AG08396 (cell line): ENCODE results near the gene RALGAPA2.
"Not testable (repeated sequence)": the region's sequence is repeated elsewhere in the genome, so short reads cannot be mapped to it uniquely, and the experiment has no call there.

Experiments
- DNase-seq: peaks from one replicate; pipeline ENCODE4 v3.0.0; 2012; ENCODE audit warnings: low spot score, mixed read lengths

Gene RALGAPA2

GRCh38 chr20:20366876-20367574 lies 345.4 kb downstream of the RALGAPA2 start:
- DNase-seq, result no peak

DNA sequence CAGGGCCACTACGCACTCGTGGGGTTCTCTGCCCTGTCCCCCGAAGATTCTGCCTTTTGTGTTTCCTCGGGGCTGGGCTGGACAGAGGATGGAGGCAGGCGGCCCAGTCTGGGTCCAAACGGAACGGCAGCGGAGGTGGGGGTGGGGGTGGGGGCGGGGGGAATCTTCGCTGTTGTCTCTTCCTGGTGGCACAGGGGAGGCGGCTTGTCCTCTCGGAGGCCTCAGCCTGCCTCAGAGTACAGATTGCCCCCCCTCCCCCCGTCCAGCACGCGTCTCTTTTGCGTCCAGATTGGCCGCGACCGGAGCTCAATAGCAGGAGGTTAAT lies 345.9 kb downstream of the RALGAPA2 start:
- DNase-seq, result no peak

DNA sequence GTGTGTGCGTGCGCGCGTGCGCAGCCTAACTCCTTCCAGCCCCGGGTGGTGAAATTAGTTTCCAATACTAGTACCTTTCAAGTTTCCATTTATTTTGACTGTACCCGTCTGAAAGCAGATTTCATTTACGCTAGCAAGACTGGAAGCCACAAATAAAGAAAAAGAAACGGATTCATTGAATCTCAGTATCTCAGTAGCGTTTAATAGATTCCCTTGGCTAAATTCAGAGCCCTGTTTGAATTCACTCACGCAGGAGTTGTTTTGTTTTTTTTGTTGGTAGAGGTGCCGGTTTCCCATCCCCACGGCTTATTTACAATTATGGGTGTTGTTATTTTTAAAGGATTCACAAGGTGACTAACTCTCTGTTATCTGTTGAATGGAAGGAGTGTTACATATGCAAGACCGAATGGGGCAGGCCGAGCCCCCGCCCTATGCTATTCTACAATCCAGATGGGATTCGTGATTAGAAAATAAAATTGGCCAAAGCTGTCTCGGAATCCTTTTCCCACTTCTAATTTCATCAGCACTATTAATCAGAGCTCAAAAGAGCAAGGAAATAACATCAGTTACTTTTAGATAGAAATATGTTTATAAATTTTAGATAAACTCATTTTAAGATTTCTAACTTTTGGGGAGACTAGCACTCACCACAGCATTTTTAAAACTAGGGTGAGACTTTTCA lies 346.8 kb downstream of the RALGAPA2 start:
- no peak for DNase-seq

GRCh38 chr20:20364593-20365479 lies 347.6 kb downstream of the RALGAPA2 start:
- DNase-seq, result no peak

GRCh38 chr20:20363799-20364592 lies 348.4 kb downstream of the RALGAPA2 start:
- no peak for DNase-seq

DNA sequence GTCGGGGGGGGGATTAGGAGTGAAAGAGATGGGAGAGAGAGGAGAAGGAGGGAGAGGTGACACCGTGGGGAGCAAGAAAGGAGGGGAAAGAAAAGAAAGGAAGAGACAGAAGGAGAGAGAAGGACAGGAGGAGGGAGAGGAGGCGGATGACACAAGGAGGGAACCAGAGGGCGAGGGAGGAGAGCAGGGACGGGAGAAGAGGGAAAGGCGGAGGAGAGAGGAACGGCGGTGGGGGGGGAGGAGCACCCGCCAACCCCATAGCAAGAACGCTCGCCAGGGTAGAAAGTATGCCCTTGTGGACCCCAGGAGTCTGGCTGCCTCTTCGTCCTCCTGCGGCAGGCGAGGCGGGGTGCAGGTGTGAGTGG lies 349.0 kb downstream of the RALGAPA2 start:
- no peak for DNase-seq

DNA sequence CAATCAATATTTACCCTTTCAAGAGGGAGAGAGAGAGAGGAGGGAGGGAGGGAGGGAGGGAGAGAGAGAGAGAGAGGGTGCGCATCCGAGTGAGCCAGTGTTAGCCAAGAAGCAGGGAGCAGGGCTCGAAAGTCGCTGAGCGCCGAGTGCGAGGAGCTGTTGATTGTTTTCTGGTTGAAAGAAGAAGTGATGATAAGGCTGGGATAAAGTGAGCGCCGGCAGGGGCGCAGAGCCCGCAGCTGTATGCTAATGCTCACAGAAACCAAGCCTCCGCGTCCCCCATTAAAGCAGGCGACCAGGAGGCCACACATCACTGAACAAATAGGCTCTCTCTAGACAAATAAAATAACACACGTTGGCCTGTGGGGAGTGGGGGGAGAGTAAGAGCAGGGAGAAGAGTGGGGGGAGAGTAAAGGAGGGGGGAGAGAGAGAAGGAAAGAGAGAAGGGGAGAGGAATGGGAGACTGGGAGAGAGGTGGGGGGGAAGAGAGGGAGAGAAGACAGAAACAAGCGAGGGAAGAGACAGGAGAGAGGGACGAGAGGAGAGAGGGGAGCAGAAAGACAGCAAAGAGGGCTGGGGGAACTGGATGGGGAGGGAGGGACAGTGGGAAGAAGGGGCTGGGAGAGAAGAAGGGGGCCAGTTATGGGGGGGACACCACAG lies 349.5 kb downstream of the RALGAPA2 start:
- no peak for DNase-seq

DNA sequence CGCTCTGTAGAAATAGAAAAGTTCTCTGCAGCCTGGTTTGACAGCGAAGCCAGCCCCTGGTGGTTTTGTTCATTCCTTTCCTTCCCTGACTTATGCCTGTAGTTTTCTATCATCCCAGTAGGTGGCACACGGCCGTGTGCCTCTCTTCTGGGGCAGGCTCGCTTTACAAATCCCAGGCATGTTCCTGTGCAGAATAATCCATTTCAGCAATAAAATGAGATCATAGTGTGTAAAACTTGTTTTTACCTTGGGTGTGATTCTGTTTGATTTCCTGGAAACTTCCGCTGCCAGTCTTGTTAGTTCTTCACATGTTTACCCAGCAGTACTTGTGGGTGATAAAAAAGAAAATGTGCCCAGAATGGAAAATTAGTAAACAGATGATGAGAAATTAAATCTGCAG lies 352.0 kb downstream of the RALGAPA2 start:
- DNase-seq, result peak; percentile 87

DNA sequence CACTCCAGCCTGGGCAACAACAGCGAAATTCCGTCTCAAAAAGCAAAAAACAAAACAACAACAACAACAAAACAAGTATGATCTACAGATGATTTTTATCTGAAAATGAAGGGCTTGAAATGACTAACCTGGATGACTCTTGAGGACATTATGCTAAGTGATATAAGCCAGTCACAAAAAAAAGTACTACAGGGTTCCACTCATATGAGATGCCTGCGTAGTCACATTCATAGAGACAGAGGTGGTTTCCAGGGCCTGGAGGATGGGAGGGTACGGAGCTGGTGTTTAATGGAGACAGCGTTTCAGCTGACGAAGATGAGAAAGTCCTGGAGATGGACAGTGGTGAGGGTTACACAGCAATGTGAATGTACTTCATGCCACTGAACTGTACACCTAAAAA lies 352.8 kb downstream of the RALGAPA2 start:
- no peak for DNase-seq

GRCh38 chr20:20358801-20359200 lies 353.6 kb downstream of the RALGAPA2 start:
- DNase-seq, result no peak

GRCh38 chr20:20355503-20355902 lies 356.9 kb downstream of the RALGAPA2 start:
- DNase-seq, result not testable (repeated sequence)

- DNase-seq, result no peak
These were observed 358.9 kb downstream of the RALGAPA2 start for GRCh38 chr20:20353576-20353975.

GRCh38 chr20:20344476-20344875 lies 368.0 kb downstream of the RALGAPA2 start:
- no peak for DNase-seq

- no peak for DNase-seq
These were observed 368.5 kb downstream of the RALGAPA2 start for GRCh38 chr20:20343932-20344331.
